Right renal cortex interstitium (tissue), 3 donors: ENCODE data around the gene TAGLN3. TPM values are rescaled to one million over a fixed set of nuclear protein-coding genes. Genes with fewer than 3 reads are reported as not detected.
A peak's percentile ranks its signal among the peaks of the same experiment; 100 is the strongest.

Experiments used
- DNase-seq, 3 donors: peaks; one replicate each; pipeline ENCODE4 v3.0.0-alpha.2; 2013; ENCODE audit warnings: low read depth in 3 of 3, low spot score in 2 of 3
- polyA plus RNA-seq, 3 donors: library from polyadenylated mRNA; unstranded; fragments of 120-200 nt; gene quantifications; one replicate each; pipeline ENCODE4 v1.2.1, GENCODE V29; 2013; ENCODE audit not compliant: insufficient read length in 3 of 3

TAGLN3 gene
- polyA plus RNA-seq, 3 donors, result 1.4 to 2.1 (median 2.1) TPM

- peak; percentile 24 to 41 (median 41) for DNase-seq
These were observed 45.0 kb downstream of the TAGLN3 start for GRCh38 chr3:112043621-112044201.

DNA sequence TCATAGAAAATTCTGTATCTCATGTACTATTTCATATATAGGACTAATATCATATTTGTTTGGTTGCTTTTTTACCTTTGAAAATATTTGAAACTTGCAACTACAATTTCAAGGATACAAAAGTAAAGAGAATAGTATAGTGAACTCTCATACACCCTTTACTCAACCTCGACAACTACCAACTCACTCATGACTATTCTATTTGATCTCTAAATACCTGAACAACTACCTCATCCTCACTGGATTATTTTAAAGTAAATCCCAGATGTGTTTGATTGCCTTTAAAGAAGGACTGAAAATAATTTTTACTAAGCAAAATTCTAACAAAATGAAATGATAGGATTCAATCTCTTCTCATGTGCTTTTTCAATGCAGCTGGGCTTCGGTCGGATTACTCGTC lies 47.9 kb downstream of the TAGLN3 start:
- DNase-seq, result no peak

GRCh38 chr3:112047264-112047663 lies 48.5 kb downstream of the TAGLN3 start:
- no peak for DNase-seq

- DNase-seq, result no peak
These were observed 50.2 kb downstream of the TAGLN3 start for GRCh38 chr3:112048911-112049310.

GRCh38 chr3:112053229-112053628 lies 54.5 kb downstream of the TAGLN3 start:
- no peak for DNase-seq

GRCh38 chr3:112056451-112056929 lies 57.8 kb downstream of the TAGLN3 start:
- no peak for DNase-seq

DNA sequence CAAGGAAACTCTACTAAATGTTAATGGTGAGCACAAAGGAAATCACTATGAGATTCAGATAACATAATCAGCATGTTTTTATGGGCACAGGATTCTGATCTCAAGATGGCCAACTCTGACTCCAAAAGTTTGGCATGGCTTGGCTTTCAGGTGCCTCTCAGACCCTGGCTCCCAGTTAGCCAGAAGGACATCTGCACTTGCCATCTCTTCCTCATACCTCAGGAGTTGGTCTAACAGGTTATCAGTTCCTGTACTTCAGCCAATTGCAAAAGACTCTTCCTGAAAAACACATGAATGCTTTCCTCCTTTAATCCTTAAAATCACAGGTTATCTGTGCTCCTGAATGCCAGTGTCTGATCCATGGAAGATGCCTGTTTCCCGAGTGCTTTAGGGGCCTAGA lies 60.8 kb downstream of the TAGLN3 start:
- no peak for DNase-seq

GRCh38 chr3:112061152-112061551 lies 62.4 kb downstream of the TAGLN3 start:
- DNase-seq, result no peak

Other genes starting within 250 kb of the TAGLN3 start
- 10 to 100 TPM; 84.1 to 86.4 (median 85.9) TPM for gene PHLDB2, start 139.7 kb upstream of the TAGLN3 start, polyA plus RNA-seq
- gene ABHD10, start 19.9 kb upstream of the TAGLN3 start, polyA plus RNA-seq, result 10 to 100 TPM; 51.5 to 58.1 (median 53.8) TPM
- gene TMPRSS7, start 35.8 kb downstream of the TAGLN3 start, polyA plus RNA-seq, result not detected
- 1 to 10 TPM; 4.9 to 5.9 (median 5.5) TPM for gene C3orf52, start 87.5 kb downstream of the TAGLN3 start, polyA plus RNA-seq
- gene GCSAM, start 134.3 kb downstream of the TAGLN3 start, polyA plus RNA-seq, result 1 to 10 TPM in 2 of 3 donors, under 1 TPM in 1; 0.86 to 2.0 (median 1.7) TPM